Sigmoid colon (tissue), 7 donors: ENCODE data around the gene LAPTM4A. TPM values are rescaled to one million over a fixed set of nuclear protein-coding genes. Genes with fewer than 3 reads are reported as not detected.

Experiments used
- DNase-seq: peaks from one replicate; pipeline ENCODE4 v3.0.0-alpha.2; 2019
- H3K27ac ChIP-seq, 4 donors: fragments of 200-600 bp; sonication (generic); one replicate each; pipeline ENCODE4 v1.5.1; 2016 to 2019; ENCODE audit warnings: mild to moderate bottlenecking in 1 of 4
- H3K27me3 ChIP-seq, 3 donors: fragments of 200-600 bp; sonication (generic); one replicate each; pipeline ENCODE4 v1.5.1; 2019; ENCODE audit warnings: mild to moderate bottlenecking in 1 of 3
- H3K36me3 ChIP-seq, 4 donors: fragments of 200-600 bp; sonication (generic); one replicate each; pipeline ENCODE4 v1.5.1; 2016 to 2019
- H3K4me1 ChIP-seq, 4 donors: fragments of 200-600 bp; sonication (generic); one replicate each; pipeline ENCODE4 v1.5.1; 2017 to 2019
- H3K4me3 ChIP-seq, 4 donors: fragments of 200-600 bp; sonication (generic); one replicate each; pipeline ENCODE4 v1.5.1; 2017 to 2019; ENCODE audit warnings: mild to moderate bottlenecking in 2 of 4, moderate library complexity in 1 of 4
- H3K9me3 ChIP-seq, 4 donors: fragments of 200-600 bp in 3 of 4; sonication (generic) in 3 of 4; one replicate each; pipeline versions ENCODE4 v1.5.1 to v1.6.1; 2013 to 2019
- EP300 ChIP-seq, 4 donors: sonication (generic); formaldehyde crosslinking; IDR thresholded peaks; one replicate each; pipeline ENCODE4 v1.6.1; 2017; ENCODE audit warnings: antibody characterized with exemption in 4 of 4
- POLR2A ChIP-seq, 2 donors: fragments of 450-650 bp; IDR thresholded peaks; one replicate each; pipeline ENCODE4 v1.6.1; 2016; ENCODE audit warnings: antibody characterized with exemption in 2 of 2, mild to moderate bottlenecking in 2 of 2, moderate library complexity in 2 of 2
- POLR2AphosphoS5 ChIP-seq, 4 donors: sonication (generic); formaldehyde crosslinking; IDR thresholded peaks; one replicate each; pipeline ENCODE4 v1.6.1; 2017; ENCODE audit warnings: antibody characterized with exemption in 4 of 4
- WGBS, 2 donors: extraction: QIAGEN DNeasy Blood & Tissue Kit; methylation state at CpG; one replicate each; pipeline ENCODE4 v1.1.7; 2013; 5-methylcytosine and 5-hydroxymethylcytosine counted together
- intact Hi-C: fragments of 100-400 bp; cut with DNase I; formaldehyde crosslinking; loops from one replicate; pipeline ENCODE4 v1.15.1; 2023
- polyA plus RNA-seq, 3 donors: library from polyadenylated mRNA; stranded (reverse); fragments of 200-250 nt; gene quantifications; one replicate each; pipeline ENCODE4 v1.2.3, GENCODE V29; 2013
- total RNA-seq, 4 donors: library from RNA; depleted of rRNA; stranded (reverse); fragments of >200 nt; gene quantifications; one replicate each; pipeline ENCODE4 v1.1.0, GENCODE V29; 2016
- TF ChIP-seq, protein P1 (sequence below), 4 experiments: fragments of 450-650 bp in 3 of 4; fragments of 200-600 bp in 1 of 4; IDR thresholded peaks; one replicate each; pipeline ENCODE4 v1.5.1; 2016 to 2019; ENCODE audit warnings: antibody characterized with exemption in 4 of 4, mild to moderate bottlenecking in 3 of 4, moderate library complexity in 2 of 4
- donor health status: healthy with polysubstance abuse.
- donor health status: Bipolar disorder and iron deficiency.
- donor health status: healthy.

Gene LAPTM4A
- total and polyA plus RNA-seq, 7 donors: 59.2 to 246 (median 192) TPM

DNA sequence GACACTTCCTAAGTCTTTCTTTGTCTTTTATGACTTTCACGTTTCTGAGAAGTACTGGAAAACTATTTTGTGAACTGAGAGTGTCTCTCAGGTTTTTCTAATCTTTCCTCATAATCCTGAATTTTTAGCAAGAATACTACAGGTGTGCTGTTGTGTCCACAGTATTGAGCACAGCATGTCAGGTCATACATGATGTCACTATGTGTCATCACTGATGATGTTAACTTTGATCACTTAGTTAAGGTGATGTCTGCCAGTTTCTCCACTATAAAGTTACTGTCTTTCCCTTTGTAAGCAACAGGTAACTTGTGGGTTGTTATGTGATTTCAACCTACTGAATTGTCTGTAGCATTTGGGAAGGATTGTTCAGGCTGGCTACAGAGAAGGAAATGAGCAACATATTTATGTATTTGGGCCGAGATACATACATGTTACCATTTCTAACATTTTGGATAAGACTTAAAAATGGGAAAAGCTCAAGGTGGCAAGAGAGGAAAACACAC, 50.0 kb downstream of the LAPTM4A start:
- H3K4me1 ChIP-seq: no peaks in the 10 kb centered on the region
- 77 to 83% methylated on average over 2 of the region's 2 CpGs for WGBS, 2 donors
- H3K27me3 ChIP-seq: no peaks in the 10 kb centered on the region
- no peak overlapping the region for H3K4me3 ChIP-seq
- TF ChIP-seq, protein P1, sequence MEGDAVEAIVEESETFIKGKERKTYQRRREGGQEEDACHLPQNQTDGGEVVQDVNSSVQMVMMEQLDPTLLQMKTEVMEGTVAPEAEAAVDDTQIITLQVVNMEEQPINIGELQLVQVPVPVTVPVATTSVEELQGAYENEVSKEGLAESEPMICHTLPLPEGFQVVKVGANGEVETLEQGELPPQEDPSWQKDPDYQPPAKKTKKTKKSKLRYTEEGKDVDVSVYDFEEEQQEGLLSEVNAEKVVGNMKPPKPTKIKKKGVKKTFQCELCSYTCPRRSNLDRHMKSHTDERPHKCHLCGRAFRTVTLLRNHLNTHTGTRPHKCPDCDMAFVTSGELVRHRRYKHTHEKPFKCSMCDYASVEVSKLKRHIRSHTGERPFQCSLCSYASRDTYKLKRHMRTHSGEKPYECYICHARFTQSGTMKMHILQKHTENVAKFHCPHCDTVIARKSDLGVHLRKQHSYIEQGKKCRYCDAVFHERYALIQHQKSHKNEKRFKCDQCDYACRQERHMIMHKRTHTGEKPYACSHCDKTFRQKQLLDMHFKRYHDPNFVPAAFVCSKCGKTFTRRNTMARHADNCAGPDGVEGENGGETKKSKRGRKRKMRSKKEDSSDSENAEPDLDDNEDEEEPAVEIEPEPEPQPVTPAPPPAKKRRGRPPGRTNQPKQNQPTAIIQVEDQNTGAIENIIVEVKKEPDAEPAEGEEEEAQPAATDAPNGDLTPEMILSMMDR (IDR thresholded peaks at IDR 0.05): no peak
- TF ChIP-seq POLR2A (IDR thresholded peaks at IDR 0.05) (no peak), EP300 (IDR thresholded peaks at IDR 0.05) (no peak)
- no peak overlapping the region for H3K27ac ChIP-seq
- H3K9me3 ChIP-seq: no peaks in the 10 kb centered on the region
- intact Hi-C loops: no loop called here
- DNase-seq: no peak
- H3K36me3 ChIP-seq: no peaks in the 10 kb centered on the region

DNA sequence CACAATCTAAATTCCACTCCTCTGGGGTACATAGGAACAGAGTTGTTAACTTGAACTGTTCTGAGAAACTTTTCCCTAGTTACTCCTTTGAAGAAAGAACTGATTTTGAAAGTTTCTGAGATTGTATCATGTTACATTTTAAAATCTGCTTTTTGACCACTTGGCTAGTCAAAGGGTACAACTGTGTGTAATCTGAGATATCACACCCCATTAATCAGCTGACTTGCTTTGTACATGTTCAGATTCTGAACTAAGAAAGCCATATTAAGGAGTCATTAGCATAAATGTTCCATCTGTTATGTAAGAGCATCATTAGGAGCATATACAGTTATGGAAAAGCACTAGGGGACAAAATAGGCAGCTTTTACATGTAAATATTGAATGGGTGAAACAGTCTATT, 57.7 kb downstream of the LAPTM4A start:
- Histone ChIP-seq H3K36me3 (no peaks in the 10 kb centered on the region), H3K27ac (no peak overlapping the region), H3K9me3 (no peaks in the 10 kb centered on the region), H3K27me3 (no peaks in the 10 kb centered on the region), H3K4me1 (peaks cover 0 to 14% (median 8%) of the 10 kb centered on the region in 4 donors), H3K4me3 (no peak overlapping the region)
- TF ChIP-seq, protein P1 (IDR thresholded peaks at IDR 0.05): no peak
- TF ChIP-seq POLR2A (IDR thresholded peaks at IDR 0.05) (no peak), EP300 (IDR thresholded peaks at IDR 0.05) (no peak), POLR2AphosphoS5 (IDR thresholded peaks at IDR 0.05) (no peak)
- intact Hi-C loops: no loop called here
- DNase-seq: no peak

DNA sequence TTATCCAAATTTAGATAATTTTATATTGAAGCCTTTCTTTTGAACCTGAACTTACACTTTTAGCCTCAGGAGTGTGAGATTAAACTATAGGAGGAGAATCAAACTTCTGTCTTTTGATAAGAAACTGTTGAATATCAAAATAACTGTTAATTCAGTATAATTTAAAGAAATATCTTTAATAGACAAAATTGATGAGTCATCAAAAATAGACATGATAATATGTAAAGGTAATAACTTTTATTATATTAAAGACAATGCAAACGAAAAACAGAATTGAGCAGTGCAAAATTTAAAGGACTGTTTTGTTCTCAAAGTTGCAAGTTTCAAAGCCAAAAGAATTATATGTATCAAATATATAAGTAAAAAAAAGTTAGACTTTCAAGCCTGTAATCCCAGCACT, 59.5 kb downstream of the LAPTM4A start:
- Histone ChIP-seq H3K4me1 (peaks cover 0 to 21% (median 12%) of the 10 kb centered on the region in 4 donors), H3K27ac (no peak overlapping the region), H3K4me3 (no peak overlapping the region), H3K27me3 (no peaks in the 10 kb centered on the region), H3K9me3 (no peaks in the 10 kb centered on the region), H3K36me3 (peaks cover 0 to 4% (median 0%) of the 10 kb centered on the region in 4 donors)
- WGBS, 2 donors: 63 to 85% methylated on average over 1 of the region's 1 CpG
- no peak for DNase-seq
- intact Hi-C loops: no loop called here
- TF ChIP-seq EP300 (IDR thresholded peaks at IDR 0.05) (no peak), POLR2AphosphoS5 (IDR thresholded peaks at IDR 0.05) (no peak), POLR2A (IDR thresholded peaks at IDR 0.05) (no peak)
- TF ChIP-seq, protein P1 (IDR thresholded peaks at IDR 0.05): no peak

DNA sequence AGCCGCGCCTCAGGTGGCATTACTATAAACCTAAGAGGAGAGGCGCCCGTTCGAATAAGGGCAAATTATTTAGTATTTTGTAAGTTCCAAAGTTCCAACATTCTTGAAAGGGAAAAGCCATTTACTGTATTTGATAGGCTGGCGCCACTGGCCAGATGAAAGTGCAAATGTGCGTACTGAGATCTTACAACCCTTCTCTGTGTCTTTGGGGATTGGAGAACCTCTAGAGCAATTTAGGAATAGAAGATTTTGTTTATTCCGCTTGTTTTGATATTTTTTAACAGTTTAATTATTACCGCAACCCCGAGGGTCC, 61.1 kb downstream of the LAPTM4A start:
- TF ChIP-seq EP300 (IDR thresholded peaks at IDR 0.05): no peak
- TF ChIP-seq POLR2A (IDR thresholded peaks at IDR 0.05): no peak
- TF ChIP-seq, protein P1 (IDR thresholded peaks at IDR 0.05): no peak
- 21 to 22% methylated on average over 10 of the region's 10 CpGs for WGBS, 2 donors
- peak overlapping the region; percentile 69 to 76 (median 74) for H3K27ac ChIP-seq
- no peaks in the 10 kb centered on the region for H3K27me3 ChIP-seq
- H3K9me3 ChIP-seq: no peaks in the 10 kb centered on the region
- DNase-seq: no peak
- intact Hi-C loops: no loop called here
- peak overlapping the region; percentile 70 to 75 (median 74) for H3K4me3 ChIP-seq
- H3K36me3 ChIP-seq: peaks cover 0 to 14% (median 0%) of the 10 kb centered on the region in 4 donors
- peaks cover 0 to 21% (median 12%) of the 10 kb centered on the region in 4 donors for H3K4me1 ChIP-seq
